HEK293 (cell line): ENCODE data around the gene FBXL13.

Source experiments
- CTCF ChIA-PET: fragments of 350-600 bp; formaldehyde crosslinking; extraction: SDS; loops from one replicate; lab custom pipeline; 2021; ENCODE audit warnings: antibody characterized with exemption; lab: Yijun Ruan, JAX
- POLR2A ChIA-PET: fragments of 300-600 bp; formaldehyde crosslinking; extraction: SDS; loops from one replicate; lab custom pipeline; 2020; ENCODE audit warnings: antibody characterized with exemption, inconsistent platforms; lab: Yijun Ruan, JAX
- H3K27ac ChIP-seq: fragments of 200-500 bp; sonication (Bioruptor generic); 2 replicates; pipeline ENCODE4 v1.5.1; 2014; ENCODE audit warnings: low read depth, low read length, control low read depth, inconsistent platforms; ENCODE audit errors: extremely low read depth
- H3K36me3 ChIP-seq, 2 experiments: fragments of 200-500 bp in 1 of 2; sonication (Bioruptor generic) in 1 of 2; 1 replicate in 1 of 2; 2 replicates in 1 of 2; pipeline ENCODE4 v1.5.1; 2014 to 2017; ENCODE audit warnings: inconsistent platforms in 2 of 2, low read length in 2 of 2; ENCODE audit not compliant: control insufficient read depth in 2 of 2, insufficient read depth in 1 of 2
- H3K4me1 ChIP-seq: fragments of 200-500 bp; sonication (Bioruptor generic); 2 replicates; pipeline ENCODE4 v1.5.1; 2014; ENCODE audit warnings: mild to moderate bottlenecking, low read length, inconsistent platforms; ENCODE audit not compliant: control insufficient read depth, insufficient read depth
- H3K4me3 ChIP-seq: 2 replicates; pipeline ENCODE4 v1.5.1; 2011; ENCODE audit warnings: low read depth, mild to moderate bottlenecking, control low read depth, low read length, moderate library complexity
- H3K9me3 ChIP-seq: fragments of 200-500 bp; sonication (Bioruptor generic); 2 replicates; pipeline ENCODE4 v1.5.1; 2014; ENCODE audit warnings: low read depth, low read length, inconsistent platforms; ENCODE audit not compliant: control insufficient read depth, insufficient read depth
- FEZF1 ChIP-seq: fragments of 450-650 bp; formaldehyde crosslinking; IDR thresholded peaks from 2 replicates; pipeline ENCODE4 v1.5.1; 2016; ENCODE audit warnings: missing biosample characterization, missing genetic modification characterization
- GLI2 ChIP-seq: fragments of 450-650 bp; formaldehyde crosslinking; IDR thresholded peaks from 2 replicates; pipeline ENCODE4; 2017; ENCODE audit warnings: missing biosample characterization, missing genetic modification characterization, low read depth, borderline replicate concordance
- IKZF3 ChIP-seq: fragments of 450-650 bp; IDR thresholded peaks from 2 replicates; pipeline ENCODE4 v1.5.0; 2018; ENCODE audit warnings: missing biosample characterization, mild to moderate bottlenecking, missing genetic modification characterization, moderate library complexity
- KLF1 ChIP-seq: fragments of 450-650 bp; formaldehyde crosslinking; IDR thresholded peaks from 2 replicates; pipeline ENCODE4 v1.5.1; 2016; ENCODE audit warnings: missing biosample characterization, missing genetic modification characterization
- PRDM6 ChIP-seq: fragments of 450-650 bp; formaldehyde crosslinking; IDR thresholded peaks from 2 replicates; pipeline ENCODE4 v1.5.1; 2017; ENCODE audit warnings: missing biosample characterization, missing genetic modification characterization
- SETDB1 ChIP-seq: IDR thresholded peaks from one replicate; pipeline ENCODE4 v1.6.1; 2017; ENCODE audit warnings: mild to moderate bottlenecking, low read length, moderate library complexity, mixed read lengths; ENCODE audit not compliant: insufficient read length
- ZBTB21 ChIP-seq: fragments of 450-650 bp; formaldehyde crosslinking; IDR thresholded peaks from 2 replicates; pipeline ENCODE4 v1.5.1; 2017; ENCODE audit warnings: missing biosample characterization, missing genetic modification characterization
- ZNF10 ChIP-seq: fragments of 450-650 bp; formaldehyde crosslinking; IDR thresholded peaks from 2 replicates; pipeline ENCODE4 v1.5.1; 2017; ENCODE audit warnings: missing biosample characterization, missing genetic modification characterization
- ZNF112 ChIP-seq: fragments of 450-650 bp; formaldehyde crosslinking; IDR thresholded peaks from 2 replicates; pipeline ENCODE4 v1.5.0; 2017; ENCODE audit warnings: missing biosample characterization, missing genetic modification characterization
- ZNF146 ChIP-seq: fragments of 450-650 bp; formaldehyde crosslinking; IDR thresholded peaks from 2 replicates; pipeline ENCODE4 v1.5.1; 2016; ENCODE audit warnings: missing biosample characterization, missing genetic modification characterization
- ZNF223 ChIP-seq: fragments of 450-650 bp; formaldehyde crosslinking; IDR thresholded peaks from 2 replicates; pipeline ENCODE4 v1.5.1; 2016; ENCODE audit warnings: missing biosample characterization, missing genetic modification characterization
- ZNF280C ChIP-seq: fragments of 450-650 bp; formaldehyde crosslinking; IDR thresholded peaks from 2 replicates; pipeline ENCODE4 v1.5.1; 2016; ENCODE audit warnings: missing biosample characterization, missing genetic modification characterization
- ZNF324 ChIP-seq: fragments of 450-650 bp; formaldehyde crosslinking; IDR thresholded peaks from 2 replicates; pipeline ENCODE4 v1.5.1; 2016; ENCODE audit warnings: missing biosample characterization, missing genetic modification characterization
- ZNF394 ChIP-seq: fragments of 450-650 bp; formaldehyde crosslinking; IDR thresholded peaks from 2 replicates; pipeline ENCODE4 v1.5.1; 2016; ENCODE audit warnings: missing biosample characterization, missing genetic modification characterization, mild to moderate bottlenecking, moderate library complexity, borderline replicate concordance
- ZNF426 ChIP-seq: fragments of 450-650 bp; formaldehyde crosslinking; IDR thresholded peaks from 2 replicates; pipeline ENCODE4 v1.5.1; 2017; ENCODE audit warnings: missing biosample characterization, missing genetic modification characterization, mild to moderate bottlenecking, inconsistent platforms, moderate library complexity
- ZNF449 ChIP-seq: fragments of 450-650 bp; formaldehyde crosslinking; IDR thresholded peaks from 2 replicates; pipeline ENCODE4 v1.5.1; 2017; ENCODE audit warnings: missing biosample characterization, mild to moderate bottlenecking, missing genetic modification characterization, moderate library complexity
- ZNF548 ChIP-seq: fragments of 450-650 bp; formaldehyde crosslinking; IDR thresholded peaks from 2 replicates; pipeline ENCODE4 v1.5.1; 2016; ENCODE audit warnings: missing biosample characterization, missing genetic modification characterization
- ZNF596 ChIP-seq: fragments of 450-650 bp; IDR thresholded peaks from 2 replicates; pipeline ENCODE4 v1.5.0; 2018; ENCODE audit warnings: missing biosample characterization, mild to moderate bottlenecking, missing genetic modification characterization, moderate library complexity
- ZNF621 ChIP-seq: fragments of 450-650 bp; formaldehyde crosslinking; IDR thresholded peaks from 2 replicates; pipeline ENCODE4 v1.5.1; 2017; ENCODE audit warnings: missing biosample characterization, missing genetic modification characterization
- ZNF664 ChIP-seq: fragments of 450-650 bp; formaldehyde crosslinking; IDR thresholded peaks from 2 replicates; pipeline ENCODE4 v1.5.1; 2016; ENCODE audit warnings: missing biosample characterization, missing genetic modification characterization
- ZNF670 ChIP-seq: fragments of 450-650 bp; formaldehyde crosslinking; IDR thresholded peaks from 2 replicates; pipeline ENCODE4 v1.5.1; 2016; ENCODE audit warnings: missing biosample characterization, missing genetic modification characterization, low read depth
- ZNF701 ChIP-seq: fragments of 450-650 bp; formaldehyde crosslinking; IDR thresholded peaks from 2 replicates; pipeline ENCODE4 v1.5.1; 2016; ENCODE audit warnings: missing biosample characterization, missing genetic modification characterization
- ZNF704 ChIP-seq: fragments of 450-650 bp; formaldehyde crosslinking; IDR thresholded peaks from 2 replicates; pipeline ENCODE4 v1.5.1; 2016; ENCODE audit warnings: missing biosample characterization, missing genetic modification characterization
- ZNF843 ChIP-seq: fragments of 450-650 bp; formaldehyde crosslinking; IDR thresholded peaks from 2 replicates; pipeline ENCODE4 v1.5.1; 2016; ENCODE audit warnings: missing biosample characterization, missing genetic modification characterization

Gene FBXL13

GRCh38 chr7:102992938-102993717, 81.5 kb downstream of the FBXL13 start (continued):
- TF ChIP-seq ZNF10 (tag by site-specific recombination) (peak; percentile 73; the same call in 1 of the 2 replicates), IKZF3 (peak; percentile 81), ZNF704 (tag by site-specific recombination) (no peak), ZNF843 (tag by site-specific recombination) (peak; percentile 93), ZNF426 (tag by site-specific recombination) (no peak), PRDM6 (peak; percentile 97), FEZF1 (tag by site-specific recombination) (peak; percentile 77), ZNF280C (no peak), ZNF701 (tag by site-specific recombination) (no peak), ZNF146 (tag by site-specific recombination) (peak; percentile 8; the same call in 1 of the 2 replicates), ZNF548 (tag by site-specific recombination) (no peak)

GRCh38 chr7:102992509-102992937, 82.1 kb downstream of the FBXL13 start:
- H3K27ac ChIP-seq = peak overlapping the region; percentile 27
- H3K9me3 ChIP-seq = no peaks in the 10 kb centered on the region
- TF ChIP-seq KLF1 = 0 out of 2 replicates have a peak, but pooled peaks have one; percentile 60
- TF ChIP-seq ZNF112 (tag by site-specific recombination) = no peak
- TF ChIP-seq, all 188 proteins: peak for 1
- Histone ChIP-seq H3K36me3 (no peaks in the 10 kb centered on the region), H3K4me1 (peaks cover 15% of the 10 kb centered on the region), H3K4me3 (no peak overlapping the region)
- CTCF ChIA-PET = no interaction called here
- POLR2A ChIA-PET = no interaction called here

- no peaks in the 10 kb centered on the region for H3K9me3 ChIP-seq
- no peaks in the 10 kb centered on the region for H3K36me3 ChIP-seq
- CTCF ChIA-PET = interaction anchor here (0.5 kb wide), 1 partner anchor 69 kb away, joined by 3 read pairs; no protein-coding TSS in a partner anchor
- H3K4me3 ChIP-seq = no peak overlapping the region
- POLR2A ChIA-PET = no interaction called here
- peaks cover 15% of the 10 kb centered on the region for H3K4me1 ChIP-seq
- H3K27ac ChIP-seq = peak overlapping the region; percentile 27; the same call in 1 of the 2 replicates
- TF ChIP-seq ZNF670 (tag by site-specific recombination) = no peak
- TF ChIP-seq ZNF223 (tag by site-specific recombination) = no peak
- no peak; the same call in 1 of the 2 replicates for TF ChIP-seq GLI2 (tag by site-specific recombination)
- peak; percentile 89; the same call in 1 of the 2 replicates for TF ChIP-seq ZNF394 (tag by site-specific recombination)
- no peak for TF ChIP-seq ZNF621 (tag by site-specific recombination)
- TF ChIP-seq ZNF324 (tag by site-specific recombination) = peak; percentile 84; the same call in 1 of the 2 replicates
- peak; percentile 38; the same call in 1 of the 2 replicates for TF ChIP-seq ZNF449 (tag by site-specific recombination)
- TF ChIP-seq ZNF596 = no peak
- TF ChIP-seq ZBTB21 = peak; percentile 63
- no peak for TF ChIP-seq ZNF664
- peak; percentile 90; the same call in 1 of the 2 replicates for TF ChIP-seq ZNF843 (tag by site-specific recombination)
- TF ChIP-seq SETDB1 = peak; percentile 16
These were observed 82.9 kb downstream of the FBXL13 start for GRCh38 chr7:102991540-102992214.
